Spinal cord (tissue), 10 donors: ENCODE data around the gene VRK3. TPM values are rescaled to one million over a fixed set of nuclear protein-coding genes. Genes with fewer than 3 reads are reported as not detected.
"Not testable (repeated sequence)": the region's sequence is repeated elsewhere in the genome, so short reads cannot be mapped to it uniquely, and the experiment has no call there.

Experiments
- DNase-seq, 6 donors: peaks; one replicate each; pipeline versions ENCODE4 v3.0.0 to v3.0.0-alpha.2; 2013 to 2015; ENCODE audit warnings: low spot score in 6 of 6, low read depth in 4 of 6
- H3K27ac ChIP-seq: one replicate; pipeline ENCODE4 v1.5.1; 2013; ENCODE audit warnings: low read depth, low read length, control low read depth
- H3K27me3 ChIP-seq: one replicate; pipeline ENCODE4 v1.6.1; 2013; ENCODE audit warnings: low read length; ENCODE audit not compliant: control insufficient read depth, insufficient read depth
- H3K36me3 ChIP-seq: one replicate; pipeline ENCODE4 v1.6.1; 2013; ENCODE audit warnings: low read length; ENCODE audit not compliant: control insufficient read depth, insufficient read depth
- H3K4me1 ChIP-seq: one replicate; pipeline ENCODE4 v1.6.1; 2013; ENCODE audit warnings: low read length; ENCODE audit not compliant: control insufficient read depth, insufficient read depth
- H3K4me3 ChIP-seq: one replicate; pipeline ENCODE4 v1.5.1; 2013; ENCODE audit warnings: low read depth, low read length, control low read depth
- H3K9me3 ChIP-seq: one replicate; pipeline ENCODE4 v1.6.1; 2013; ENCODE audit warnings: low read length; ENCODE audit not compliant: control insufficient read depth, insufficient read depth
- WGBS: methylation state at CpG from one replicate; pipeline ENCODE4 v1.1.5; 2013; ENCODE audit warnings: missing lambda C conversion rate; ENCODE audit not compliant: insufficient coverage; 5-methylcytosine and 5-hydroxymethylcytosine counted together
- polyA plus RNA-seq, 2 donors: library from polyadenylated mRNA; unstranded; fragments of 120-200 nt; gene quantifications; one replicate each; pipeline ENCODE4 v1.2.1, GENCODE V29; 2013; ENCODE audit not compliant: insufficient read length in 2 of 2
- total RNA-seq, 2 donors: library from RNA; depleted of rRNA in 1 of 2; stranded (reverse); fragments of 120-200 nt in 1 of 2; fragments of >200 nt in 1 of 2; gene quantifications; one replicate each; pipeline versions ENCODE4 v1.2.3 to v1.2.4, GENCODE V29; 2013 to 2014
- donor health status: healthy.

VRK3 gene
- total and polyA plus RNA-seq, 4 donors, result 18.9 to 58.3 (median 45.0) TPM

- no peaks in the 10 kb centered on the region for H3K9me3 ChIP-seq
- no peak overlapping the region for H3K27ac ChIP-seq
- DNase-seq, result no peak
- no peak overlapping the region for H3K4me3 ChIP-seq
- peaks cover 17% of the 10 kb centered on the region for H3K4me1 ChIP-seq
- no peaks in the 10 kb centered on the region for H3K27me3 ChIP-seq
- H3K36me3 ChIP-seq, result peaks cover 7% of the 10 kb centered on the region
- WGBS, result 70% methylated on average over 2 of the region's 8 CpGs
Observed at GRCh38 chr19:50051964-50052363, 26.8 kb upstream of the VRK3 start.

GRCh38 chr19:50051228-50051895 lies 26.2 kb upstream of the VRK3 start:
- not testable (repeated sequence) for H3K27me3 ChIP-seq, DNase-seq, H3K9me3 ChIP-seq
- Histone ChIP-seq H3K4me1 (peaks cover 17% of the 10 kb centered on the region), H3K4me3 (peak overlapping the region; percentile 55), H3K27ac (peak overlapping the region; percentile 81), H3K36me3 (peaks cover 12% of the 10 kb centered on the region)
- WGBS, result 17% methylated on average over 7 of the region's 16 CpGs

GRCh38 chr19:50050406-50051227 lies 25.4 kb upstream of the VRK3 start:
- Histone ChIP-seq H3K27ac (peak overlapping the region; percentile 81), H3K4me1 (peaks cover 17% of the 10 kb centered on the region), H3K4me3 (peak overlapping the region; percentile 55), H3K36me3 (peaks cover 17% of the 10 kb centered on the region), H3K27me3 (no peaks in the 10 kb centered on the region), H3K9me3 (no peaks in the 10 kb centered on the region)
- WGBS, result under 1% methylated on average over 52 of the region's 52 CpGs
- peak; percentile 75 to 98 (median 84) for DNase-seq

GRCh38 chr19:50047671-50048070 lies 22.5 kb upstream of the VRK3 start:
- Histone ChIP-seq H3K27ac (no peak overlapping the region), H3K36me3 (peaks cover 30% of the 10 kb centered on the region), H3K4me1 (peaks cover 17% of the 10 kb centered on the region), H3K27me3 (no peaks in the 10 kb centered on the region), H3K9me3 (no peaks in the 10 kb centered on the region), H3K4me3 (no peak overlapping the region)
- WGBS, result 92% methylated on average over 4 of the region's 4 CpGs
- no peak for DNase-seq

GRCh38 chr19:50046649-50047503 lies 21.7 kb upstream of the VRK3 start:
- WGBS, result 39% methylated on average over 5 of the region's 14 CpGs
- peak; percentile 47 to 94 (median 72) for DNase-seq
- Histone ChIP-seq H3K27ac (no peak overlapping the region), H3K4me1 (peaks cover 17% of the 10 kb centered on the region), H3K4me3 (no peak overlapping the region), H3K36me3 (peaks cover 38% of the 10 kb centered on the region), H3K27me3 (no peaks in the 10 kb centered on the region), H3K9me3 (no peaks in the 10 kb centered on the region)

- Histone ChIP-seq H3K36me3 (peaks cover 57% of the 10 kb centered on the region), H3K9me3 (no peaks in the 10 kb centered on the region)
- WGBS, result no CpG with 5 or more reads among the region's 7 CpGs
Observed at GRCh38 chr19:50044922-50045321, 19.8 kb upstream of the VRK3 start.

GRCh38 chr19:50043967-50044366 lies 18.8 kb upstream of the VRK3 start:
- Histone ChIP-seq H3K4me3 (no peak overlapping the region), H3K36me3 (peaks cover 66% of the 10 kb centered on the region), H3K27me3 (no peaks in the 10 kb centered on the region), H3K27ac (no peak overlapping the region), H3K4me1 (no peaks in the 10 kb centered on the region), H3K9me3 (no peaks in the 10 kb centered on the region)
- WGBS, result 97% methylated on average over 2 of the region's 2 CpGs
- DNase-seq, result no peak

More at GRCh38 chr19:50044922-50045321, 19.8 kb upstream of the VRK3 start:
- DNase-seq, result no peak
- H3K4me3 ChIP-seq, result no peak overlapping the region
- H3K27me3 ChIP-seq, result no peaks in the 10 kb centered on the region
- H3K4me1 ChIP-seq, result peaks cover 2% of the 10 kb centered on the region
- no peak overlapping the region for H3K27ac ChIP-seq

- Histone ChIP-seq H3K27ac (no peak overlapping the region), H3K9me3 (no peaks in the 10 kb centered on the region), H3K4me3 (no peak overlapping the region), H3K4me1 (no peaks in the 10 kb centered on the region), H3K36me3 (peaks cover 66% of the 10 kb centered on the region), H3K27me3 (no peaks in the 10 kb centered on the region)
- 93% methylated on average over 5 of the region's 6 CpGs for WGBS
- DNase-seq, result no peak
Observed at GRCh38 chr19:50042363-50043024, 17.3 kb upstream of the VRK3 start.

- Histone ChIP-seq H3K27ac (no peak overlapping the region), H3K36me3 (peaks cover 71% of the 10 kb centered on the region), H3K4me3 (no peak overlapping the region), H3K27me3 (no peaks in the 10 kb centered on the region), H3K9me3 (no peaks in the 10 kb centered on the region), H3K4me1 (no peaks in the 10 kb centered on the region)
- 93% methylated on average over 5 of the region's 6 CpGs for WGBS
- no peak for DNase-seq
Observed at GRCh38 chr19:50040967-50041366, 15.8 kb upstream of the VRK3 start.
